ENCODE measurements around the gene PWWP2B.
"Not testable (repeated sequence)": the region's sequence is repeated elsewhere in the genome, so short reads cannot be mapped to it uniquely, and the experiment has no call there.

PWWP2B gene

DNA sequence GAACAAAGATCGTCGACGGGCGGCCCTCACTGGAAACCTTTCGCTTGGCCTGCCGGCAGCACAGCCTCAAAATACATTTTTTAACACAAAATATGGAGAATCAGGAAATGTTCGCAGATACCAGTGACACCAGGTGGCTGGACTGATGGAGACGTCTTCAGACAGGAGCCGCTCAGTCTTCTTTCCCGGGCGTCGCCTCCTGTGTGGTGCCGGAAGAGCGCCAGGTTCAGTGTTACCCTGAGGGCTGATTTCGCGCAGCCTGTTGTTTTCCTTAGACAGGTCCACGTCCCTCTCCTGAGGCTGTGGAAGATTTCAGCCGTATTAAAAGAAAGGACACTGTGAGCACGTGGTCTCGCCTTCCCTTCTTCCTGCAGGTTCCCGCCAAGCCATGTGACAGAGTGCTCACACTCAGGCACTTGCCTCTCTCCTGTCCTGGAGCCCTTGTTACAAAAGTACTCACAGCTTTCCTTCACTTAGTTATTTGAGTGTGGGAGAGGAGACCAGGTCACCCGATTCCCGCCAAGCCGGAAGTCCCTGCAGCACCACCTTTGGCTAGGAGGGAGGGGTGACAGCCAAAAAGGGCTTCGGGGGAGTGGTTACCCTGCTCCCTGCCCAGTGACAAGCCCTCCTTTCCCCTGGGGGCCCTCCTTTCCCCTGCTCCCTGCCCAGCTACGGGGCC is 21.7 kb upstream of the PWWP2B start:
- H3K36me3 ChIP-seq (ENCODE audit: control insufficient read depth, insufficient read depth, low read length), result no peaks in the 10 kb centered on the region
- H3K4me3 ChIP-seq (ENCODE audit: low read length), result no peak overlapping the region
- H3K9me3 ChIP-seq (ENCODE audit: control insufficient read depth, low read length), result no peaks in the 10 kb centered on the region
- H3K9ac ChIP-seq (ENCODE audit: low read length), result no peak overlapping the region
- no peaks in the 10 kb centered on the region for H3K4me1 ChIP-seq (ENCODE audit: control insufficient read depth, insufficient read depth, low read length)
- H3K27me3 ChIP-seq (ENCODE audit: control insufficient read depth, insufficient read depth, low read length), result no peaks in the 10 kb centered on the region

DNA sequence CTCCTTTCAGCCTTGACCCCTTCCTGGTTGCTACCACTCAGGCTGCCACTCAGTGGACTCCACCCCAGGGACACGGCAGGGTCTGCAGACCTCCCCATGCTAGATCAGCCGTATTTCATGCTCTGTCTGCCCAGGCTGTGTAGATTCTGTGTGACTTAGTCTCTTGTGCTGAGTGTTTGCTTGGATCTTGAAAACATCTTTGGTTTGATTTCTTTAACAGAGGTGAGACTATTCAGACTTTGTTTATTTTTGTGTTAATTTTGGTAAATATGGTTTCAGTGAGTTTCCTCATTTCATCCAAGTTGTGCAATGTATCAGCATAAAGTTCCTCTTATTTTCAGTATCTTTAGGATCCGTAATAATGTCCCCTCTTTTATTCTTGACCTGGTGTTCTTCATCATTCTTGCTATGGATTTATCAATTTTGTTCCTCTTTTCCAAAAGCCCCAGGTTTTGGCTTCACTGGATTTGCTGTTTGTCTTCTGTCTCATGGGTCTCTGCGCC is 21.2 kb upstream of the PWWP2B start:
- no peaks in the 10 kb centered on the region for H3K9me3 ChIP-seq (ENCODE audit: control insufficient read depth, low read length)
- no peaks in the 10 kb centered on the region for H3K27me3 ChIP-seq (ENCODE audit: control insufficient read depth, insufficient read depth, low read length)
- no peaks in the 10 kb centered on the region for H3K4me1 ChIP-seq (ENCODE audit: control insufficient read depth, insufficient read depth, low read length)
- H3K4me3 ChIP-seq (ENCODE audit: low read length), result no peak overlapping the region
- H3K9ac ChIP-seq (ENCODE audit: low read length), result no peak overlapping the region
- H3K36me3 ChIP-seq (ENCODE audit: control insufficient read depth, insufficient read depth, low read length), result no peaks in the 10 kb centered on the region

DNA sequence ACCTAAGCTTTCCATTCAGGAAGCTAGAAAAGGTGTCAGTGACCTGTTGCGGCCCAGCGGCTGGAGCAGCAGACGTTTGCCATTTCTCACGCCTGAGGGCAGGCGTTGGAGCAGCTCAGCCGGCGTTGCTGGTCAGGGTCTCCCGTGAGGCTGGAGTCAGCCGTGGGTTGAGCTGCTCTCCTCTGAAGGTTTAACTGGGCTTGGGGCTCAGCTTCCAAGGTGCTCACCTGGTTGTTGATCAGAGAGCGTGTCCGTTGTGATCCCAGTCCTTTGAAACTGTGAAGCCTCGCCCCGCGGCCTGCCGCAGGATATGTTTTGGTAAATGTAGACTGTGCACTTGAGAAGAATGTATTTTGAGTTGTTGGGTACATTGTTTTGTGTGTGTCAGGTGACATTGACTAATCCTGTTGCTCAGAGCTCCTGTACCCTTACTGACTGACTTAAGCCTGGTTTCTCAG is 20.6 kb upstream of the PWWP2B start:
- Histone ChIP-seq H3K9ac (ENCODE audit: low read length) (no peak overlapping the region), H3K36me3 (ENCODE audit: control insufficient read depth, insufficient read depth, low read length) (no peaks in the 10 kb centered on the region), H3K4me3 (ENCODE audit: low read length) (no peak overlapping the region), H3K4me1 (ENCODE audit: control insufficient read depth, insufficient read depth, low read length) (no peaks in the 10 kb centered on the region), H3K27me3 (ENCODE audit: control insufficient read depth, insufficient read depth, low read length) (no peaks in the 10 kb centered on the region), H3K9me3 (ENCODE audit: control insufficient read depth, low read length) (no peaks in the 10 kb centered on the region)

DNA sequence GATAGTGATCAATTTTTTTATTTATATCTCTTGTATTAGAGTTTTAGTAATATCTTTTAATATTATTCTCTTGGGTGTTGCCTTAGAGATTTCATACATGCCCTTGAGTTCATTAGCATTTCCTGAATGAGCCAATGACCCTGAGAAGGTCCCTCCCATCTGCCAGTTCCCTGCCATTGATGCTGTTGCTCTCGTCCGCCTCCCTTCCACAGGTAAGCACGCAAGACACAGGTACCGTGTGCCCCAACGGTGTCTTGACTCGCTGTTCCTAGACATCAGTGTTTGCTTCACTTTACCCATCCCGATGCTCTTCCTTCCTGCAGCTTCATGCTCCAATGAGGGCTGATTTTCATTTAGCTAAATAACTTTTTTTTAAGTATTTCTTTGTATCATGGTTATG is 19.7 kb upstream of the PWWP2B start:
- no peaks in the 10 kb centered on the region for H3K27me3 ChIP-seq (ENCODE audit: control insufficient read depth, insufficient read depth, low read length)
- no peaks in the 10 kb centered on the region for H3K9me3 ChIP-seq (ENCODE audit: control insufficient read depth, low read length)
- H3K4me1 ChIP-seq (ENCODE audit: control insufficient read depth, insufficient read depth, low read length), result no peaks in the 10 kb centered on the region
- H3K4me3 ChIP-seq (ENCODE audit: low read length), result no peak overlapping the region
- H3K9ac ChIP-seq (ENCODE audit: low read length), result no peak overlapping the region
- no peaks in the 10 kb centered on the region for H3K36me3 ChIP-seq (ENCODE audit: control insufficient read depth, insufficient read depth, low read length)

DNA sequence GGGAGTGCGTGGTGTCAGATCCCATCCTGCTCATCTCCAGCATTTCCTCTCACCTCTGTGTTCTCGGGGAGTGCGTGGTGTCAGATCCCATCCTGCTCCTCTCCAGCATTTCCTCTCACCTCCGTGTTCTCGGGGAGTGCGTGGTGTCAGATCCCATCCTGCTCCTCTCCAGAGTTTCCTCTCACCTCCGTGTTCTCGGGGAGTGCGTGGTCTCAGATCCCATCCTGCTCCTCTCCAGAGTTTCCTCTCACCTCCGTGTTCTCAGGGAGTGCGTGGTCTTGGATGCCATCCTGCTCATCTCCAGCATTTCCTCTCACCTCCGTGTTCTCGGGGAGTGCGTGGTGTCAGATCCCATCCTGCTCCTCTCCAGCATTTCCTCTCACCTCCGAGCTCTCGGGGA is 18.0 kb upstream of the PWWP2B start:
- H3K4me3 ChIP-seq (ENCODE audit: low read length); H3K4me1 ChIP-seq (ENCODE audit: control insufficient read depth, insufficient read depth, low read length); H3K9ac ChIP-seq (ENCODE audit: low read length); H3K27me3 ChIP-seq (ENCODE audit: control insufficient read depth, insufficient read depth, low read length); H3K9me3 ChIP-seq (ENCODE audit: control insufficient read depth, low read length); H3K36me3 ChIP-seq (ENCODE audit: control insufficient read depth, insufficient read depth, low read length): not testable (repeated sequence)

DNA sequence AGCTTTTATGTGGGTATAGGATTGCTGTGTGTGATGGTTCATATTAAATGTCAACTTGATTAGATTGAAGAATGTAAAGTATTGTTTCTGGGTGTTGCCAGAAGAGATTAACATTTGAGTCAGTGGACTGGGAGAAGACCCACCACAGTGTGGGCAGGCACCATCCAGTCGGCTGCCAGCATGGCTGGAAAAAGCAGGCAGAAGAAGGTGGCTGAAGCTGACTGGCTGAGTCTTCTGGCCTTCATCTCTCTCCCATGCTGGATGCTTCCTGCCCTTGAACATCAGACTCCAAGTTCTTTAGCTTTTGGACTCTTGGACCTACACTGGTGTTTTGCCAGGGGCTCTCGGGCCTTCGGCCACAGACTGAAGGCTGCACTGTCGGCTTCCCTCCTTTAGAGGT is 16.0 kb upstream of the PWWP2B start:
- H3K9me3 ChIP-seq (ENCODE audit: control insufficient read depth, low read length); H3K4me1 ChIP-seq (ENCODE audit: control insufficient read depth, insufficient read depth, low read length); H3K36me3 ChIP-seq (ENCODE audit: control insufficient read depth, insufficient read depth, low read length); H3K9ac ChIP-seq (ENCODE audit: low read length); H3K4me3 ChIP-seq (ENCODE audit: low read length); H3K27me3 ChIP-seq (ENCODE audit: control insufficient read depth, insufficient read depth, low read length): not testable (repeated sequence)

DNA sequence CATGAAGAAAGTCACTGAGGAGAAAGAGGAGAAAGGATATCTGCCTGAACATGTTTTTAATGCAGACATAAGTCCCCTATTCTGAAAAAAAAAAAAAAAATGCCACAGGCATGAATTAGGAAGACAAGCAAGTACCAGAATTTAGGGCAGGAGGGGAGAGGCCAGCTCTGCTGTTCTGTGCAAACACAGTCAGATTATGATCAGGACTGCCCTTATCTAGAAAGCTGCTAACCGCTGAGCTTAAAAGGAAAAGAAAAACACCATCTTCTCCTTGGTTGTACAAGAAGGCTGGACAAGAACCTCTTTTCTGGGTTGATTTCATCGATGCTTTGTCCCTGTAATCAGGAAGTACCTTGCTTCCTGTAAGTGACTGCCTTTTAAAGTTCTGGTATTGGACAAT is 15.3 kb upstream of the PWWP2B start:
- Histone ChIP-seq H3K4me3 (ENCODE audit: low read length) (no peak overlapping the region), H3K9ac (ENCODE audit: low read length) (no peak overlapping the region), H3K36me3 (ENCODE audit: control insufficient read depth, insufficient read depth, low read length) (no peaks in the 10 kb centered on the region), H3K9me3 (ENCODE audit: control insufficient read depth, low read length) (no peaks in the 10 kb centered on the region), H3K4me1 (ENCODE audit: control insufficient read depth, insufficient read depth, low read length) (no peaks in the 10 kb centered on the region), H3K27me3 (ENCODE audit: control insufficient read depth, insufficient read depth, low read length) (no peaks in the 10 kb centered on the region)

DNA sequence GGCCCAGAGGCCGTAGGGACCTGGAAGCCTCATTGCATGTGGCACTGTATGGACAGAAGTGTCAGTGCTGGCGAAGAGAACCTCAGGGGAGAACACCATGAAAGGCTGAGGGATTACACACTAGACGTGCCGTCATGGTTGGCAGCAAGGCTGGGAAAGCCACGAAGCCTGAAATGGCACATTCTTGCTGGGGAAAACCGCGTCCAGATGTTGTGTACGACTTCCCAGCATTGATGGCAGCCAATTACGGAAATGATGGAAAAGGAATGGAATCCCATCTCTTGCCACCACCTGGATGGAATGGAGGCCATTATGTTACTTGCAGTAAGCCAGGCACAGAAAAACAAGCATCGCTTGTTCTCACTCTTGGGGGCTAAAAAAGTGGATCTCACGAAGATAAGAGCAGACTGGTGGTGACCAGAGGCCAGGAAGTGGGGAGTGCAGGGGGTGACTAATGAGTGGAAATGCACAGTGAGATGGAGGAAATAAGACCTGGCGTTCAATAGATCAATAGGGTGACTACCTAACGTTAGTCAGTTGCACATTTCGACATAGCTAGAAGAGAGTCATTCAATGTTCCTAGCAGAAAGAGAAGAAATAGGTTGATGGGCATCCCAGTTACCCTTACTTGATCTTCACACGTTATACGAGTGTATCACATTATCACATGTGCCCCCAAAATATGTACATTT is 14.6 kb upstream of the PWWP2B start:
- H3K4me1 ChIP-seq (ENCODE audit: control insufficient read depth, insufficient read depth, low read length), result peaks cover 2% of the 10 kb centered on the region
- no peak overlapping the region for H3K9ac ChIP-seq (ENCODE audit: low read length)
- no peaks in the 10 kb centered on the region for H3K27me3 ChIP-seq (ENCODE audit: control insufficient read depth, insufficient read depth, low read length)
- H3K4me3 ChIP-seq (ENCODE audit: low read length), result no peak overlapping the region
- H3K9me3 ChIP-seq (ENCODE audit: control insufficient read depth, low read length), result no peaks in the 10 kb centered on the region
- H3K36me3 ChIP-seq (ENCODE audit: control insufficient read depth, insufficient read depth, low read length), result no peaks in the 10 kb centered on the region

DNA sequence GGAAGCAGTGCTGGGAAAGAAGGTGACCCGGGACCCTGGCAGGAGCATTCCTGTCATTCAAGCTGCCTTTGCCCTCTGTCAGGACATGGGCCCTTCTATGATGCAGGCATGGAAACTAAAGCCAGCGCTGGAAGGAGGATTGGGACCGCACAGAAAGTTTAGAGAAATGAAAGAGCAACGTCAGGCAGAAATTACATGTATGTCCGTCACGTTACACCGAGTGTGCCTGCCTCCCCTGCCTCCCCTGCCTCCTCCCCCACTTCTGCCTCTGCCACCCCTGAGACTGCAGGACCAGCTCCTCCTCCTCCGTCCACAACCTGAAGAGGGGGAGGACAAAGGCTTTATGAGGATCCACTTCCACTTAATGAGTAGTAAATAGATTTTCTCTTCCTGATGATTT is 13.9 kb upstream of the PWWP2B start:
- H3K36me3 ChIP-seq (ENCODE audit: control insufficient read depth, insufficient read depth, low read length), result no peaks in the 10 kb centered on the region
- peaks cover 8% of the 10 kb centered on the region for H3K4me1 ChIP-seq (ENCODE audit: control insufficient read depth, insufficient read depth, low read length)
- H3K9me3 ChIP-seq (ENCODE audit: control insufficient read depth, low read length), result no peaks in the 10 kb centered on the region

DNA sequence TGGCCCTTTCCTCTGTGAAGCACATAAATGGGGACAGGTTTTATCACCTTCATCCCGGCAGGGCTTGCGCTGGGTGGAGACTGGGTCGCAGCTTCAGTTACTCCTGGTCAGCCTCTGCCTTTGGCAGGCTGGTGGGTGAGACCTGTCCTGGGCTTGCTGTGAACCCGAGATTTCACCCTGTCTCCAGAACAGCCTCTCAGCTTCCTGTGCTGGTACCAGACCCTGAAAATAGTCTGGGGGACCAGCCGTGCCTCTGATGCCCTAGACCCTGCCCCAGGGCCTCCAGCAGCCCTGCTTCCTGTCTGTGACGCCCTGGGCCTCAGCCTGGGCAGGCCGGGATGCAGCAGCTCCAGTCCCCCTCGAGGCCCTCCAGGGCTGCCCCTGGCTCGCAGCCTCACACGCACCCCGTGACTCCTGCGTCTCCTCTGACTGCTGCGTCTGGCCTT is 13.2 kb upstream of the PWWP2B start:
- H3K9me3 ChIP-seq (ENCODE audit: control insufficient read depth, low read length), result no peaks in the 10 kb centered on the region

More for the DNA sequence above, 13.9 kb upstream of the PWWP2B start:
- Histone ChIP-seq H3K27me3 (ENCODE audit: control insufficient read depth, insufficient read depth, low read length) (no peaks in the 10 kb centered on the region), H3K9ac (ENCODE audit: low read length) (no peak overlapping the region), H3K4me3 (ENCODE audit: low read length) (no peak overlapping the region)

DNA sequence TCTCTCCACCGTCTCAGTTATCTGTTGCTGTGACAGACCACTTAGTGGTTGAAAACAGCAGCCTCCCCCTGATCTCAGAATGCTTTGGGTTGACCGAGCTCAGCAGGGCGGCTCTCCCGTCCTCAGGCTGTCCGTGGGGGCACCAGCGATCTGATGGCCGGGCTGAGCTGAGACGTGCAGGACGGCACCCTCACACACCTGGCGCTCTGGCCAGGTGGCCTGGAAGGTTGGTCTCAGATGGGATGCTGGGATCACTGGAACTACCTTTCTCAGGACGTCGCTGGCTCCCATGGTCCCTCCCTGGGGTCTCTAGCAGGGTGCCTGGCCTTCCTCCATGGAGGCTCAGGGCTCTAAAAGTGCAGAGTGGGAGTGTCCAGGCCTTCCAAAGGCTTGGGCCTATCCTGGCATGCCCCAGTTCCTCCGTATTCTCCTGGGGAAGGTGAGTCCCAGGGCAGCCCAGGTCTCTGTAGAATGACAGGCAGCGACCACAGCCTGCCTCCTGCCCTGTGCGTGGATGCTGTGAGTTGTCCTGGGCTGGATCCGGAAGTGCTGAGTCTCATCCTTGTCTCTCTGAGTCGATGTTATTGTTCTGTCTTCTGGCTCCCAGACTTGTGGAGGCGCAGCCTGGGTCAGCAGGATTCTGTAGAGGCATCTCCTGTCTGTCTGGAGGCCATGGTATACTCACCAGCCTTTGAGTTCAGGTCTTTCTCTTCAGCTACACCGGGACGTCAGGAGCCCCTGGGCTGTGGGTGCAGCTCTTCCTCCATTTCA is 12.2 kb upstream of the PWWP2B start:
- H3K36me3 ChIP-seq (ENCODE audit: control insufficient read depth, insufficient read depth, low read length), result no peaks in the 10 kb centered on the region
- H3K27me3 ChIP-seq (ENCODE audit: control insufficient read depth, insufficient read depth, low read length), result peaks cover 9% of the 10 kb centered on the region
- no peaks in the 10 kb centered on the region for H3K9me3 ChIP-seq (ENCODE audit: control insufficient read depth, low read length)
- H3K9ac ChIP-seq (ENCODE audit: low read length), result no peak overlapping the region
- H3K4me1 ChIP-seq (ENCODE audit: control insufficient read depth, insufficient read depth, low read length), result peaks cover 17% of the 10 kb centered on the region
- no peak overlapping the region for H3K4me3 ChIP-seq (ENCODE audit: low read length)

More for the DNA sequence above, 13.2 kb upstream of the PWWP2B start:
- Histone ChIP-seq H3K9ac (ENCODE audit: low read length) (no peak overlapping the region), H3K27me3 (ENCODE audit: control insufficient read depth, insufficient read depth, low read length) (no peaks in the 10 kb centered on the region), H3K36me3 (ENCODE audit: control insufficient read depth, insufficient read depth, low read length) (no peaks in the 10 kb centered on the region), H3K4me3 (ENCODE audit: low read length) (no peak overlapping the region), H3K4me1 (ENCODE audit: control insufficient read depth, insufficient read depth, low read length) (peaks cover 8% of the 10 kb centered on the region)

DNA sequence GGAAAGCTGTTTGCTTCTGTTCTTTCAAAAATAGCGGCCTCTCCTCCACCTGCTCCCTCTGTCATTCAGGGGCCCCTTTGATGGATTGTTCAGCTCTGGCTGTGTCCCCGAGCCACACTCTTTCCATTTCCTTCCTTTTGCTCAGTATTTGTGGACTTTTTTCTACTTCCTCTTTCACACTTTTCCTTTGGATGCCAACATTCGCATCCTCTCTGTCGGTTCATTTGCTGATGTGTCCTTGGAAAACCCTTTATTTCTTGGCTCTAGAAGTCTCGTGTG is 11.7 kb upstream of the PWWP2B start:
- Histone ChIP-seq H3K4me1 (ENCODE audit: control insufficient read depth, insufficient read depth, low read length) (peaks cover 18% of the 10 kb centered on the region), H3K4me3 (ENCODE audit: low read length) (no peak overlapping the region), H3K9me3 (ENCODE audit: control insufficient read depth, low read length) (no peaks in the 10 kb centered on the region)

More for the DNA sequence above, 11.7 kb upstream of the PWWP2B start:
- peaks cover 10% of the 10 kb centered on the region for H3K27me3 ChIP-seq (ENCODE audit: control insufficient read depth, insufficient read depth, low read length)
- H3K36me3 ChIP-seq (ENCODE audit: control insufficient read depth, insufficient read depth, low read length), result no peaks in the 10 kb centered on the region
- no peak overlapping the region for H3K9ac ChIP-seq (ENCODE audit: low read length)
